Suprapubic skin (tissue), 4 donors: ENCODE data around the gene CKLF. TPM values are rescaled to one million over a fixed set of nuclear protein-coding genes. Genes with fewer than 3 reads are reported as not detected.

Source experiments
- DNase-seq, 2 donors: peaks; one replicate each; pipeline ENCODE4 v3.0.0-alpha.2; 2019; ENCODE audit warnings: low spot score in 2 of 2
- H3K27ac ChIP-seq: fragments of 200-600 bp; sonication (generic); one replicate; pipeline ENCODE4 v1.5.1; 2019
- H3K27me3 ChIP-seq: fragments of 200-600 bp; sonication (generic); one replicate; pipeline ENCODE4 v1.5.1; 2019
- H3K36me3 ChIP-seq: fragments of 200-600 bp; sonication (generic); one replicate; pipeline ENCODE4 v1.5.1; 2019
- H3K4me1 ChIP-seq: fragments of 200-600 bp; sonication (generic); one replicate; pipeline ENCODE4 v1.5.1; 2019
- H3K4me3 ChIP-seq: fragments of 200-600 bp; sonication (generic); one replicate; pipeline ENCODE4 v1.5.1; 2019; ENCODE audit warnings: mild to moderate bottlenecking
- H3K9me3 ChIP-seq: fragments of 200-600 bp; sonication (generic); one replicate; pipeline ENCODE4 v1.5.1; 2019
- CTCF ChIP-seq, 2 donors: fragments of 200-600 bp in 1 of 2; fragments of 450-650 bp in 1 of 2; sonication (generic) in 1 of 2; IDR thresholded peaks; one replicate each; pipeline ENCODE4 v1.5.1; 2016 to 2019; ENCODE audit warnings: antibody characterized with exemption in 2 of 2, mild to moderate bottlenecking in 1 of 2, moderate library complexity in 1 of 2
- EP300 ChIP-seq: sonication (generic); formaldehyde crosslinking; IDR thresholded peaks from one replicate; pipeline ENCODE4 v1.6.1; 2017; ENCODE audit warnings: antibody characterized with exemption
- POLR2A ChIP-seq, 2 donors: fragments of 450-650 bp; IDR thresholded peaks; one replicate each; pipeline ENCODE4 v1.6.1; 2017; ENCODE audit warnings: antibody characterized with exemption in 2 of 2, mild to moderate bottlenecking in 2 of 2, moderate library complexity in 2 of 2
- POLR2AphosphoS5 ChIP-seq, 3 donors: sonication (generic); formaldehyde crosslinking; IDR thresholded peaks; one replicate each; pipeline ENCODE4 v1.6.1; 2017; ENCODE audit warnings: antibody characterized with exemption in 3 of 3
- WGBS: methylation state at CpG from one replicate; pipeline ENCODE4 v1.1.5; 2018; 5-methylcytosine and 5-hydroxymethylcytosine counted together
- total RNA-seq, 4 donors: library from RNA; depleted of rRNA; stranded (reverse); fragments of >200 nt; gene quantifications; one replicate each; pipeline ENCODE4 v1.1.0, GENCODE V29; 2016

Gene CKLF
- total RNA-seq, 4 donors from 2014 or later, result 15.4 to 33.7 (median 21.4) TPM

- H3K9me3 ChIP-seq, result no peaks in the 10 kb centered on the region
- H3K4me3 ChIP-seq, result no peak overlapping the region
- 63% methylated on average over 7 of the region's 7 CpGs for WGBS
- no peak overlapping the region for H3K27ac ChIP-seq
- TF ChIP-seq POLR2A (IDR thresholded peaks at IDR 0.05) (no peak), CTCF (IDR thresholded peaks at IDR 0.05) (no peak), EP300 (no peak), POLR2AphosphoS5 (IDR thresholded peaks at IDR 0.05) (no peak)
- DNase-seq, result no peak
- H3K27me3 ChIP-seq, result no peaks in the 10 kb centered on the region
- no peaks in the 10 kb centered on the region for H3K4me1 ChIP-seq
- H3K36me3 ChIP-seq, result no peaks in the 10 kb centered on the region
These were observed 35.7 kb downstream of the CKLF start for GRCh38 chr16:66587881-66588600.

GRCh38 chr16:66588981-66589713 is 36.8 kb downstream of the CKLF start:
- H3K36me3 ChIP-seq, result no peaks in the 10 kb centered on the region
- peak in 1 of 2 donors; percentile 66 for DNase-seq
- TF ChIP-seq EP300 (no peak), CTCF (IDR thresholded peaks at IDR 0.05) (peak; percentile 40 to 42)
- H3K9me3 ChIP-seq, result no peaks in the 10 kb centered on the region
- 79% methylated on average over 6 of the region's 8 CpGs for WGBS
- no peak overlapping the region for H3K4me3 ChIP-seq
- no peak overlapping the region for H3K27ac ChIP-seq
- H3K27me3 ChIP-seq, result no peaks in the 10 kb centered on the region
- H3K4me1 ChIP-seq, result no peaks in the 10 kb centered on the region

GRCh38 chr16:66590322-66590721 is 37.9 kb downstream of the CKLF start:
- no peaks in the 10 kb centered on the region for H3K4me1 ChIP-seq
- H3K27ac ChIP-seq, result no peak overlapping the region
- no peaks in the 10 kb centered on the region for H3K36me3 ChIP-seq
- H3K9me3 ChIP-seq, result no peaks in the 10 kb centered on the region
- 80% methylated on average over 8 of the region's 8 CpGs for WGBS
- TF ChIP-seq EP300 (no peak), POLR2AphosphoS5 (IDR thresholded peaks at IDR 0.05) (no peak)
- H3K27me3 ChIP-seq, result no peaks in the 10 kb centered on the region
- H3K4me3 ChIP-seq, result no peak overlapping the region
- no peak for DNase-seq

- Histone ChIP-seq H3K27me3 (no peaks in the 10 kb centered on the region), H3K9me3 (no peaks in the 10 kb centered on the region), H3K36me3 (no peaks in the 10 kb centered on the region), H3K27ac (no peak overlapping the region), H3K4me1 (no peaks in the 10 kb centered on the region), H3K4me3 (no peak overlapping the region)
- no peak for DNase-seq
- 88% methylated on average over 4 of the region's 4 CpGs for WGBS
- no peak for TF ChIP-seq POLR2AphosphoS5 (IDR thresholded peaks at IDR 0.05)
- no peak for TF ChIP-seq CTCF (IDR thresholded peaks at IDR 0.05)
- TF ChIP-seq POLR2A (IDR thresholded peaks at IDR 0.05), result no peak
- no peak for TF ChIP-seq EP300
These were observed 38.6 kb downstream of the CKLF start for GRCh38 chr16:66591018-66591417.

GRCh38 chr16:66592241-66592640 is 39.9 kb downstream of the CKLF start:
- Histone ChIP-seq H3K9me3 (no peaks in the 10 kb centered on the region), H3K27me3 (no peaks in the 10 kb centered on the region), H3K4me3 (no peak overlapping the region), H3K36me3 (no peaks in the 10 kb centered on the region), H3K27ac (no peak overlapping the region), H3K4me1 (no peaks in the 10 kb centered on the region)
- TF ChIP-seq POLR2A (IDR thresholded peaks at IDR 0.05), result no peak
- TF ChIP-seq POLR2AphosphoS5 (IDR thresholded peaks at IDR 0.05), result no peak
- no peak for TF ChIP-seq CTCF (IDR thresholded peaks at IDR 0.05)
- no peak for TF ChIP-seq EP300
- no peak for DNase-seq
- WGBS, result 85% methylated on average over 3 of the region's 3 CpGs
